SU-DHL-6 (cell line): Measurements from ENCODE around the gene MTERF4.

Experiments used
- H2AFZ ChIP-seq: fragments of 200-600 bp; sonication (generic); 2 replicates; pipeline ENCODE4 v1.6.1; 2014; ENCODE audit warnings: low read depth, mild to moderate bottlenecking, moderate library complexity, mixed read lengths, antibody characterized with exemption, low read length; ENCODE audit not compliant: severe bottlenecking
- H3F3A ChIP-seq: fragments of 200-600 bp; shearing (Covaris generic); 2 replicates; pipeline ENCODE4 v1.6.0; 2016; ENCODE audit warnings: antibody characterized with exemption, mild to moderate bottlenecking; ENCODE audit not compliant: insufficient read depth
- H3K27ac ChIP-seq: fragments of 200-600 bp; sonication (generic); 2 replicates; pipeline ENCODE4 v1.5.1; 2016; ENCODE audit warnings: low read depth, mild to moderate bottlenecking, low read length, moderate library complexity, mixed read lengths
- H3K27me3 ChIP-seq: fragments of 200-600 bp; sonication (generic), shearing (Covaris generic); 2 replicates; pipeline ENCODE4 v1.6.0; 2014; ENCODE audit warnings: mild to moderate bottlenecking, low read length
- H3K36me3 ChIP-seq: fragments of 200-600 bp; sonication (generic); 2 replicates; pipeline ENCODE4 v1.6.1; 2014; ENCODE audit warnings: mild to moderate bottlenecking, low read length, mixed read lengths
- H3K4me2 ChIP-seq: fragments of 300-600, 200-600 bp; shearing (Covaris generic), sonication (generic); 2 replicates; pipeline ENCODE4 v1.6.0; 2014; ENCODE audit warnings: low read length, low read depth, mild to moderate bottlenecking; ENCODE audit not compliant: poor library complexity, severe bottlenecking
- H3K4me3 ChIP-seq: fragments of 200-600 bp; sonication (generic); 2 replicates; pipeline ENCODE4 v1.5.1; 2014; ENCODE audit warnings: antibody characterized with exemption, low read length, mild to moderate bottlenecking, mixed read lengths; ENCODE audit not compliant: insufficient read depth, poor library complexity, severe bottlenecking
- H3K79me2 ChIP-seq: fragments of 200-600 bp; sonication (generic); 2 replicates; pipeline ENCODE4 v1.6.1; 2014; ENCODE audit warnings: mild to moderate bottlenecking, low read length, moderate library complexity; ENCODE audit not compliant: insufficient read depth
- H3K9ac ChIP-seq: fragments of 200-600 bp; sonication (generic); 2 replicates; pipeline ENCODE4 v1.7.0; 2014; ENCODE audit warnings: mild to moderate bottlenecking, low read length
- H3K9me2 ChIP-seq: fragments of 200-600 bp; sonication (generic); replicated peaks from 2 replicates; pipeline ENCODE4 v1.6.1; 2014; ENCODE audit warnings: low read length; ENCODE audit not compliant: insufficient read depth
- H3K9me3 ChIP-seq: fragments of 200-600 bp; sonication (generic); 2 replicates; pipeline ENCODE4 v1.6.1; 2014; ENCODE audit warnings: low read length, mixed read lengths; ENCODE audit not compliant: insufficient read depth
- H4K20me1 ChIP-seq: fragments of 200-600 bp; sonication (generic); 2 replicates; pipeline ENCODE4 v1.6.1; 2014; ENCODE audit warnings: low read depth, mild to moderate bottlenecking, antibody characterized with exemption, low read length, moderate library complexity, mixed read lengths
- EZH2phosphoT487 ChIP-seq: fragments of 200-600 bp; sonication (generic), shearing (Covaris generic); conservative IDR thresholded peaks from 2 replicates; pipeline ENCODE4 v1.6.1; 2018; ENCODE audit warnings: mild to moderate bottlenecking, antibody characterized with exemption, low read length, moderate library complexity, mixed read lengths
- TF ChIP-seq, protein P1 (sequence below): fragments of 200-600 bp; sonication (generic); IDR thresholded peaks from one replicate; pipeline ENCODE4 v1.5.1; 2017; ENCODE audit warnings: antibody characterized with exemption, mild to moderate bottlenecking, low read length, moderate library complexity; ENCODE audit not compliant: insufficient read depth, poor library complexity, severe bottlenecking

The MTERF4 gene

DNA sequence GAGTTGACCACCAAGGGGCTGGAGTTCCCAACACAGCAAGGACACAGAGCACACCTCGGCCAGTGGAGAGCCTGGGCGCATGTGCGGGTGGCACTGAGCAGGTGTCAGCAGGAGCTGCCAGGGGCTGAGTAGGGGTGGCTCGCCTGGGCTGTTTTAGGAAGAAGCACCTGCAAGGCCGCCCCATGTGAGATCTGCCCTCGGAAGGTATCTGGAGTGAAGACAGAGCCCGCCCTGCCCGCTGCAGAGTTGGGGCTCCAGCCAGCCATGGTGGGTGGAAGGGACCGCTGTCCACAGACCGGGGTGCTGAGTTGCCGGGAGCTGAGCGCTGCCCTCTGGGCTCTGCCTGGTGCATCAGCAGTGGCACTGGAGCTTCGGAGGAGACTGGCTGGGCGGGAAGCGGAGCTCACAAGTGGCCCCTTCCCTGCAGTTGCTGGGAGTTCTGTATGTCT, 35.2 kb downstream of the MTERF4 start:
- Histone ChIP-seq H3K27me3 (no peaks in the 10 kb centered on the region), H3K4me2 (no peak overlapping the region), H3K4me3 (no peak overlapping the region), H2AFZ (no peak overlapping the region), H3F3A (no peaks in the 10 kb centered on the region), H3K27ac (no peak overlapping the region), H3K79me2 (no peaks in the 10 kb centered on the region), H3K36me3 (no peaks in the 10 kb centered on the region), H3K9ac (no peak overlapping the region), H3K9me3 (no peaks in the 10 kb centered on the region), H3K9me2 (no peaks in the 10 kb centered on the region), H4K20me1 (no peaks in the 10 kb centered on the region)
- TF ChIP-seq, protein P1, sequence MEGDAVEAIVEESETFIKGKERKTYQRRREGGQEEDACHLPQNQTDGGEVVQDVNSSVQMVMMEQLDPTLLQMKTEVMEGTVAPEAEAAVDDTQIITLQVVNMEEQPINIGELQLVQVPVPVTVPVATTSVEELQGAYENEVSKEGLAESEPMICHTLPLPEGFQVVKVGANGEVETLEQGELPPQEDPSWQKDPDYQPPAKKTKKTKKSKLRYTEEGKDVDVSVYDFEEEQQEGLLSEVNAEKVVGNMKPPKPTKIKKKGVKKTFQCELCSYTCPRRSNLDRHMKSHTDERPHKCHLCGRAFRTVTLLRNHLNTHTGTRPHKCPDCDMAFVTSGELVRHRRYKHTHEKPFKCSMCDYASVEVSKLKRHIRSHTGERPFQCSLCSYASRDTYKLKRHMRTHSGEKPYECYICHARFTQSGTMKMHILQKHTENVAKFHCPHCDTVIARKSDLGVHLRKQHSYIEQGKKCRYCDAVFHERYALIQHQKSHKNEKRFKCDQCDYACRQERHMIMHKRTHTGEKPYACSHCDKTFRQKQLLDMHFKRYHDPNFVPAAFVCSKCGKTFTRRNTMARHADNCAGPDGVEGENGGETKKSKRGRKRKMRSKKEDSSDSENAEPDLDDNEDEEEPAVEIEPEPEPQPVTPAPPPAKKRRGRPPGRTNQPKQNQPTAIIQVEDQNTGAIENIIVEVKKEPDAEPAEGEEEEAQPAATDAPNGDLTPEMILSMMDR: no peak
- no peak for TF ChIP-seq EZH2phosphoT487

DNA sequence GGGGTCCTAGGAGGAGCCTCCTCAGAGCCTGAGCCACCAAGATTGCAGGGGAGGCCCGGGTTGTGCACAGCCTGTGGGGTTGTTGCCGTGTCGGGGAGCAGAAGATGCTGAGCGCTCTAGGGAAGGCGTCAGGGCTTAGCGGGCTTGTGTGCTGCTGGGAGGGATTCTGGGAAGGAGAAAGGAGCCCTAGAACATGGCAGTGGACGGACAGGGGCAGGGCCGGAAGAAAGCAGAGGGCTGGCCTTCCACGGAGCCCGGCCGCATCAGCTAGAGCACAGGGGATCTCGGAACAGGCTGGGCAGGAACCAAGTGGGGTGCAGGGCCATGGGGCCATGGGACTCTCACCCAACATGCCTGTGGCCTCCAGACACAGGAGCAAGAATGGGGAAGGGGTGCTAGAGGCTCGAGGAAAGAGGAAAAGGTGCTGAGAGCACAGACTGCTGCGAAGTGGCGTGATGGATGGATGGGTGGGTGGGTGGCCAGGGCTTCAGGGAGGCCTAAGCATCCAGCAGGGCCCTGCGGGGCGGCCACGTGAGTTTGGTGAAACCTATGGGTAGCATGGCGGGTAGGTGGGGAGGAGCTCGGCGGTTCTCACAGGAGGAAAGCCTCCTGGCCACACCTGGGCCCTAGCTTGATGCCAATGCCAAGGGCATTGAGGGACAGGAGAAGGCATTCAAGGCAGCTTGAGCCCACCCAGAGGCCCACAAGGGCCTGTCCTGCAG, 35.8 kb downstream of the MTERF4 start:
- H3K36me3 ChIP-seq: no peaks in the 10 kb centered on the region
- no peaks in the 10 kb centered on the region for H3K27me3 ChIP-seq
- H3K4me3 ChIP-seq: no peak overlapping the region
- H3K9ac ChIP-seq: no peak overlapping the region
- H3K4me2 ChIP-seq: no peak overlapping the region
- no peaks in the 10 kb centered on the region for H3K79me2 ChIP-seq
- no peaks in the 10 kb centered on the region for H3K9me3 ChIP-seq
- no peak overlapping the region for H2AFZ ChIP-seq
- TF ChIP-seq, protein P1: no peak
- TF ChIP-seq EZH2phosphoT487: no peak
- H3F3A ChIP-seq: no peaks in the 10 kb centered on the region
- H3K9me2 ChIP-seq: no peaks in the 10 kb centered on the region
- no peak overlapping the region for H3K27ac ChIP-seq
- no peaks in the 10 kb centered on the region for H4K20me1 ChIP-seq

DNA sequence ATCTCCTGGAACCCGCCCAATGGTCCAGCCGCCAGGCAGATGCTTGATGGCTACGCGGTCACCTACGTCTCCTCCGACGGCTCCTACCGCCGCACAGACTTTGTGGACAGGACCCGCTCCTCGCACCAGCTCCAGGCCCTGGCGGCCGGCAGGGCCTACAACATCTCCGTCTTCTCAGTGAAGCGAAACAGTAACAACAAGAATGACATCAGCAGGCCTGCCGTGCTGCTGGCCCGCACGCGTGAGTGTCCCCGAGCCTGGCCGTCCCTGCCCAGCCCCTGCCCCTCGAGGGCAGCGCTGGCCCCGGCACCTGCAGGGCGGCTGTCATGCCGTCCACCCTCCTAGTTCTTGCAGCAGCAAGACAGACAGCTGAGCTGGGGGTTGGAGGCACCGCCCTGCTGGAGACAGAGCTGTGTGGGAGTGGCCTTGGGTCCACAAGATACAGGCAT, 36.7 kb downstream of the MTERF4 start:
- H4K20me1 ChIP-seq: no peaks in the 10 kb centered on the region
- H3K79me2 ChIP-seq: no peaks in the 10 kb centered on the region
- no peaks in the 10 kb centered on the region for H3K27me3 ChIP-seq
- no peaks in the 10 kb centered on the region for H3F3A ChIP-seq
- no peak overlapping the region for H3K4me2 ChIP-seq
- no peak overlapping the region for H3K27ac ChIP-seq
- H3K36me3 ChIP-seq: no peaks in the 10 kb centered on the region
- H3K4me3 ChIP-seq: no peak overlapping the region
- no peaks in the 10 kb centered on the region for H3K9me2 ChIP-seq
- no peak overlapping the region for H3K9ac ChIP-seq
- TF ChIP-seq EZH2phosphoT487: no peak
- TF ChIP-seq, protein P1: no peak
- no peaks in the 10 kb centered on the region for H3K9me3 ChIP-seq
- H2AFZ ChIP-seq: no peak overlapping the region
